A549 (cell line): ENCODE data around the gene OVOL1. TPM values are rescaled to one million over a fixed set of nuclear protein-coding genes. Genes with fewer than 3 reads are reported as not detected.

Experiments
- ATAC-seq, 2 experiments: fragments of 200-7000 bp in 1 of 2; fragments of >200 bp in 1 of 2; cut with Nextera tagmentation in 1 of 2; cut with Tn5 transposase in 1 of 2; 3 replicates each; pipeline versions ENCODE4 v1.8.0 to v1.9.1; 2018 to 2020; ENCODE audit warnings: mild to moderate bottlenecking in 1 of 2, moderate library complexity in 1 of 2
- CTCF ChIA-PET: fragments of 300-600 bp; sonication (Branson Sonifier 250); formaldehyde crosslinking; extraction: SDS; loops from one replicate; lab custom pipeline; 2021; ENCODE audit warnings: antibody characterized with exemption, inconsistent platforms; lab: Yijun Ruan, JAX
- POLR2A ChIA-PET: fragments of 350-600 bp; formaldehyde crosslinking; extraction: SDS; loops from one replicate; lab custom pipeline; 2021; ENCODE audit warnings: antibody characterized with exemption, inconsistent platforms; lab: Yijun Ruan, JAX
- DNase-seq, 2 experiments: peaks; one replicate each; pipeline versions ENCODE4 v3.0.0 to v3.0.0-alpha.2; 2011 to 2016; ENCODE audit warnings: low read depth in 1 of 2, low spot score in 1 of 2
- FAIRE-seq: peaks from 2 replicates; lab custom pipeline; 2011; peaks lifted over from hg19 to GRCh38; lab: Jason Lieb, UNC
- H3K27ac ChIP-seq, 2 experiments: fragments of >200 bp; sonication (Bioruptor Twin); formaldehyde crosslinking; 3 replicates each; pipeline ENCODE4 v1.5.1; 2016 to 2017
- H3K4me1 ChIP-seq: fragments of >200 bp; sonication (Bioruptor Twin); formaldehyde crosslinking; 3 replicates; pipeline ENCODE4 v1.6.1; 2016
- H3K4me2 ChIP-seq: fragments of >200 bp; sonication (Bioruptor Twin); formaldehyde crosslinking; 3 replicates; pipeline ENCODE4 v1.6.1; 2016
- H3K4me3 ChIP-seq: fragments of >200 bp; sonication (Bioruptor Twin); formaldehyde crosslinking; 3 replicates; pipeline ENCODE4 v1.5.1; 2016
- H3K9me3 ChIP-seq: fragments of >200 bp; sonication (Bioruptor Twin); formaldehyde crosslinking; 3 replicates; pipeline ENCODE4 v1.6.1; 2016
- CEBPB ChIP-seq, 2 experiments: fragments of >200 bp in 1 of 2; sonication (Bioruptor Twin) in 1 of 2; formaldehyde crosslinking in 1 of 2; IDR thresholded peaks; 2 replicates each; pipeline ENCODE4 v1.6.1; 2012 to 2016
- CHD2 ChIP-seq: fragments of 150-350 bp; IDR thresholded peaks from 2 replicates; pipeline ENCODE4 v1.6.1; 2014; ENCODE audit warnings: low read length; ENCODE audit not compliant: partially characterized antibody
- CHD4 ChIP-seq: fragments of 200-600 bp; sonication (generic); IDR thresholded peaks from 2 replicates; pipeline ENCODE4 v1.6.1; 2016; ENCODE audit warnings: antibody characterized with exemption, mild to moderate bottlenecking, borderline replicate concordance
- JUN ChIP-seq, 2 experiments: fragments of >200 bp; sonication (Bioruptor Twin); formaldehyde crosslinking; IDR thresholded peaks; 2 replicates in 1 of 2; 3 replicates in 1 of 2; pipeline ENCODE4 v1.6.1; 2016 to 2017
- KDM1A ChIP-seq: fragments of 200-600 bp; sonication (generic); IDR thresholded peaks from 2 replicates; pipeline ENCODE4 v1.6.1; 2016; ENCODE audit warnings: low read depth, mild to moderate bottlenecking
- MAFK ChIP-seq: fragments of 450-650 bp; IDR thresholded peaks from 2 replicates; pipeline ENCODE4 v1.6.1; 2014; ENCODE audit not compliant: partially characterized antibody
- MYC ChIP-seq: IDR thresholded peaks from 2 replicates; pipeline ENCODE4 v1.6.1; 2012; ENCODE audit warnings: mild to moderate bottlenecking, inconsistent platforms, low read length, improper control_type of control experiment, borderline replicate concordance
- NPAS2 ChIP-seq: fragments of 250-450 bp; sonication (Bioruptor Pico); IDR thresholded peaks from 2 replicates; pipeline ENCODE4 v1.8.0; 2022; ENCODE audit warnings: mild to moderate bottlenecking, moderate library complexity, borderline replicate concordance
- REST ChIP-seq: fragments of 200-600 bp; sonication (generic); IDR thresholded peaks from 2 replicates; pipeline ENCODE4 v1.6.1; 2016; ENCODE audit warnings: antibody characterized with exemption, mild to moderate bottlenecking, moderate library complexity
- RFX5 ChIP-seq: fragments of 450-650 bp; IDR thresholded peaks from 2 replicates; pipeline ENCODE4 v1.7.1; 2014; ENCODE audit warnings: antibody characterized with exemption, mild to moderate bottlenecking, moderate library complexity
- RNF2 ChIP-seq: fragments of 200-600 bp; sonication (generic); IDR thresholded peaks from 2 replicates; pipeline ENCODE4 v1.6.1; 2016; ENCODE audit warnings: low read depth, mild to moderate bottlenecking, antibody characterized with exemption, moderate library complexity, borderline replicate concordance
- ZSCAN20 ChIP-seq: fragments of 250-450 bp; sonication (Bioruptor Pico); IDR thresholded peaks from 2 replicates; pipeline ENCODE4 v1.8.0; 2022; ENCODE audit warnings: mild to moderate bottlenecking, moderate library complexity
- WGBS: methylation state at CpG from one replicate; pipeline ENCODE4 v1.1.6; 2017; ENCODE audit errors: missing lambda C conversion rate; 5-methylcytosine and 5-hydroxymethylcytosine counted together
- polyA plus RNA-seq, 4 experiments: library from polyadenylated mRNA; depleted of rRNA in 3 of 4; stranded (reverse); fragments of >200 nt; fragmentation: RNase III in 1 of 4; extraction: RNeasy Plus Mini Kit Qiagen cat#74134 plus additional on column Dnase treatment in 1 of 4; gene quantifications; 2 replicates in 3 of 4; 3 replicates in 1 of 4; pipeline ENCODE4 v1.2.3, GENCODE V29; 2011 to 2017

Gene OVOL1
- polyA plus RNA-seq, 2 of the 4 experiments (the other 2 are of a cell fraction) = not detected

- FAIRE-seq = no peak
- H3K4me2 ChIP-seq = no peak overlapping the region
- H3K4me1 ChIP-seq = peaks cover 14% of the 10 kb centered on the region; the same call in 2 of the 3 replicates
- H3K4me3 ChIP-seq = no peak overlapping the region
- DNase-seq = no peak
- no peak overlapping the region for H3K27ac ChIP-seq
- ChIA-PET POLR2A (interaction anchor here (1.6 kb wide), 1 partner anchor 9 kb away, joined by 8 read pairs; no protein-coding TSS in a partner anchor), CTCF (interaction anchor here (0.6 to 19.2 kb wide), 13 partner anchors 9 to 185 kb away, joined by 3 to 173 read pairs (median 3); partner anchors contain the start of genes AP5B1 and KAT5)
- no peak for TF ChIP-seq MYC
- TF ChIP-seq NPAS2 (CRISPR knock-in tag) = no peak
- TF ChIP-seq REST = no peak
- ATAC-seq = no peak
- WGBS = 70% methylated on average over 14 of the region's 14 CpGs
- H3K9me3 ChIP-seq = no peaks in the 10 kb centered on the region
These were observed 2.6 kb downstream of the OVOL1 start for GRCh38 chr11:65789230-65790103.

GRCh38 chr11:65790104-65790901, 3.4 kb downstream of the OVOL1 start:
- no peaks in the 10 kb centered on the region for H3K9me3 ChIP-seq
- no peak for FAIRE-seq
- TF ChIP-seq CHD2 (no peak), KDM1A (no peak), RNF2 (no peak), CHD4 (no peak), JUN (IDR thresholded peaks at IDR 0.05) (no peak), RFX5 (no peak), ZSCAN20 (CRISPR knock-in tag) (no peak), CEBPB (IDR thresholded peaks at IDR 0.05) (no peak)
- TF ChIP-seq, all 56 proteins: peak for 0
- Histone ChIP-seq H3K27ac (no peak overlapping the region), H3K4me2 (no peak overlapping the region), H3K4me1 (peaks cover 14% of the 10 kb centered on the region; the same call in 2 of the 3 replicates), H3K4me3 (no peak overlapping the region)
- ChIA-PET CTCF (interaction anchor here (0.7 to 19.2 kb wide), 9 partner anchors 11 to 164 kb away, joined by 3 to 173 read pairs (median 3); partner anchors contain the start of genes AP5B1 and KAT5), POLR2A (interaction anchor here (0.5 to 1.6 kb wide), 2 partner anchors 10 to 23 kb away, joined by 3 to 8 read pairs; no protein-coding TSS in a partner anchor)
- DNase-seq = no peak
- 75% methylated on average over 13 of the region's 13 CpGs for WGBS
- peak; percentile 47 to 55; a peak in 4 of 6 replicates for ATAC-seq

- FAIRE-seq (no peak), DNase-seq (no peak), ATAC-seq (no peak)
- ChIA-PET POLR2A (interaction anchor here (1.6 kb wide), 1 partner anchor 11 kb away, joined by 8 read pairs; no protein-coding TSS in a partner anchor), CTCF (interaction anchor here (0.9 to 19.2 kb wide), 10 partner anchors 11 to 165 kb away, joined by 3 to 173 read pairs (median 6); partner anchors contain the start of genes AP5B1 and KAT5)
- H3K4me2 ChIP-seq = no peak overlapping the region
- no peak for TF ChIP-seq MAFK
- H3K27ac ChIP-seq = no peak overlapping the region
- no peaks in the 10 kb centered on the region for H3K9me3 ChIP-seq
- WGBS = 82% methylated on average over 15 of the region's 18 CpGs
- H3K4me1 ChIP-seq = peaks cover 14% of the 10 kb centered on the region; the same call in 2 of the 3 replicates
- no peak overlapping the region for H3K4me3 ChIP-seq
These were observed 4.2 kb downstream of the OVOL1 start for GRCh38 chr11:65790902-65791650.
